Esophagus muscularis mucosa (tissue), 4 donors: Measurements from ENCODE around the gene DIP2C. TPM values are rescaled to one million over a fixed set of nuclear protein-coding genes. Genes with fewer than 3 reads are reported as not detected.

Experiments used
- DNase-seq: peaks from one replicate; pipeline ENCODE4 v3.0.0-alpha.2; 2017; ENCODE audit errors: extremely low spot score
- H3K27ac ChIP-seq, 4 donors: fragments of 200-600 bp; sonication (generic); replicated peaks in 1 of 4; 1 replicate in 3 of 4; 2 replicates in 1 of 4; pipeline ENCODE4 v1.5.1; 2016 to 2019; ENCODE audit warnings: mild to moderate bottlenecking in 1 of 4
- H3K27me3 ChIP-seq, 4 donors: fragments of 200-600 bp; sonication (generic); one replicate each; pipeline versions ENCODE4 v1.5.1 to v1.6.0; 2016 to 2019
- H3K36me3 ChIP-seq, 4 donors: fragments of 200-600 bp; sonication (generic); one replicate each; pipeline ENCODE4 v1.5.1; 2016 to 2019
- H3K4me1 ChIP-seq, 4 donors: fragments of 200-600 bp; sonication (generic); one replicate each; pipeline ENCODE4 v1.5.1; 2016 to 2019
- H3K4me3 ChIP-seq, 4 donors: fragments of 200-600 bp; sonication (generic); 1 replicate in 2 of 4; 2 replicates in 2 of 4; pipeline ENCODE4 v1.5.1; 2016 to 2019; ENCODE audit warnings: mild to moderate bottlenecking in 4 of 4, moderate library complexity in 1 of 4
- H3K9me3 ChIP-seq, 4 donors: fragments of 200-600 bp; sonication (generic); 1 replicate in 3 of 4; 2 replicates in 1 of 4; pipeline ENCODE4 v1.5.1; 2016 to 2019
- EP300 ChIP-seq: sonication (generic); formaldehyde crosslinking; IDR thresholded peaks from one replicate; pipeline ENCODE4 v1.6.1; 2017; ENCODE audit warnings: antibody characterized with exemption
- POLR2A ChIP-seq: fragments of 450-650 bp; IDR thresholded peaks from one replicate; pipeline ENCODE4 v1.6.1; 2017; ENCODE audit warnings: antibody characterized with exemption, moderate library complexity, mild to moderate bottlenecking, low read depth
- POLR2AphosphoS5 ChIP-seq, 2 donors: sonication (generic); formaldehyde crosslinking; IDR thresholded peaks; one replicate each; pipeline ENCODE4 v1.6.1; 2017; ENCODE audit warnings: antibody characterized with exemption in 2 of 2
- WGBS: methylation state at CpG from one replicate; pipeline ENCODE4 v1.1.5; 2018; 5-methylcytosine and 5-hydroxymethylcytosine counted together
- intact Hi-C: fragments of 100-400 bp; cut with DNase I; formaldehyde crosslinking; loops from one replicate; pipeline ENCODE4 v1.15.1; 2023
- total RNA-seq, 4 donors: library from RNA; depleted of rRNA; stranded (reverse); fragments of >200 nt; gene quantifications; one replicate each; pipeline versions ENCODE4 v1.1.0 to v1.2.1, GENCODE V29; 2016
- TF ChIP-seq, protein P1 (sequence below), 3 experiments: fragments of 200-600 bp in 2 of 3; fragments of 450-650 bp in 1 of 3; sonication (generic) in 2 of 3; IDR thresholded peaks; one replicate each; pipeline ENCODE4 v1.5.1; 2017 to 2019; ENCODE audit warnings: antibody characterized with exemption in 3 of 3, mild to moderate bottlenecking in 2 of 3, moderate library complexity in 1 of 3

Gene DIP2C
- total RNA-seq, 4 donors from 2014 or later, result 38.6 to 66.4 (median 55.7) TPM

- no peaks in the 10 kb centered on the region for H3K9me3 ChIP-seq
- H3K36me3 ChIP-seq, result no peaks in the 10 kb centered on the region
- WGBS, result 79% methylated on average over 7 of the region's 7 CpGs
- H3K27me3 ChIP-seq, result no peaks in the 10 kb centered on the region
- H3K27ac ChIP-seq, result no peak overlapping the region
- peaks cover 23 to 68% (median 51%) of the 10 kb centered on the region in 4 donors for H3K4me1 ChIP-seq
- no peak overlapping the region for H3K4me3 ChIP-seq
- no peak for DNase-seq
- intact Hi-C loops, result no loop called here
- TF ChIP-seq POLR2AphosphoS5 (IDR thresholded peaks at IDR 0.05) (no peak), POLR2A (no peak), EP300 (no peak)
- TF ChIP-seq, protein P1, sequence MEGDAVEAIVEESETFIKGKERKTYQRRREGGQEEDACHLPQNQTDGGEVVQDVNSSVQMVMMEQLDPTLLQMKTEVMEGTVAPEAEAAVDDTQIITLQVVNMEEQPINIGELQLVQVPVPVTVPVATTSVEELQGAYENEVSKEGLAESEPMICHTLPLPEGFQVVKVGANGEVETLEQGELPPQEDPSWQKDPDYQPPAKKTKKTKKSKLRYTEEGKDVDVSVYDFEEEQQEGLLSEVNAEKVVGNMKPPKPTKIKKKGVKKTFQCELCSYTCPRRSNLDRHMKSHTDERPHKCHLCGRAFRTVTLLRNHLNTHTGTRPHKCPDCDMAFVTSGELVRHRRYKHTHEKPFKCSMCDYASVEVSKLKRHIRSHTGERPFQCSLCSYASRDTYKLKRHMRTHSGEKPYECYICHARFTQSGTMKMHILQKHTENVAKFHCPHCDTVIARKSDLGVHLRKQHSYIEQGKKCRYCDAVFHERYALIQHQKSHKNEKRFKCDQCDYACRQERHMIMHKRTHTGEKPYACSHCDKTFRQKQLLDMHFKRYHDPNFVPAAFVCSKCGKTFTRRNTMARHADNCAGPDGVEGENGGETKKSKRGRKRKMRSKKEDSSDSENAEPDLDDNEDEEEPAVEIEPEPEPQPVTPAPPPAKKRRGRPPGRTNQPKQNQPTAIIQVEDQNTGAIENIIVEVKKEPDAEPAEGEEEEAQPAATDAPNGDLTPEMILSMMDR (IDR thresholded peaks at IDR 0.05), result no peak
Measured at GRCh38 chr10:546451-546850, 143.0 kb downstream of the DIP2C start.

GRCh38 chr10:543862-544822, 145.3 kb downstream of the DIP2C start:
- TF ChIP-seq, protein P1 (IDR thresholded peaks at IDR 0.05), result no peak
- TF ChIP-seq POLR2AphosphoS5 (IDR thresholded peaks at IDR 0.05) (no peak), EP300 (no peak), POLR2A (no peak)
- no peaks in the 10 kb centered on the region for H3K36me3 ChIP-seq
- intact Hi-C loops, result no loop called here
- no peak overlapping the region for H3K4me3 ChIP-seq
- 87% methylated on average over 21 of the region's 21 CpGs for WGBS
- H3K4me1 ChIP-seq, result peaks cover 19 to 49% (median 37%) of the 10 kb centered on the region in 4 donors
- H3K27ac ChIP-seq, result no peak overlapping the region
- DNase-seq, result no peak
- no peaks in the 10 kb centered on the region for H3K27me3 ChIP-seq
- H3K9me3 ChIP-seq, result no peaks in the 10 kb centered on the region

DNA sequence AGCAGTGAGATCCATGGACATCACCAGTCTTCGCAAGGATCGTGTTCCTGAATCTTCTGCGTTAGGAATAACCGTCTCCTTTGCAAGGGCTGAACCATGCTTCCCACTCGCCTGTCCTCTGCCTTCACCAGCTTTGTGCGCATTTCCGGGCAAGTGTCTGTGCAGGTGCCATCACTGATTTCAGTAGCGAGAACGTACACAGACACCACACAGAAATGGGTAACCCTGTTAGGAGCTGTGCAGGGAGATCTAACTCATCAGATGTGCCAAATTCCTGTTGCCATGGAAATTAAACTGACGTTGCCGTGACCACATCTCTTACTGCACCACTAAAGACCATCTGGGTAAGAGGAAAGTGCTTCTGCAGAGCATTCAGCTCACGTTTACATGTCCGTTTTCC, 146.3 kb downstream of the DIP2C start:
- Histone ChIP-seq H3K4me1 (peaks cover 19 to 42% (median 32%) of the 10 kb centered on the region in 4 donors), H3K4me3 (no peak overlapping the region), H3K9me3 (no peaks in the 10 kb centered on the region), H3K36me3 (no peaks in the 10 kb centered on the region), H3K27ac (no peak overlapping the region), H3K27me3 (no peaks in the 10 kb centered on the region)
- WGBS, result 92% methylated on average over 13 of the region's 13 CpGs
- DNase-seq, result no peak
- TF ChIP-seq POLR2A (no peak), EP300 (no peak), POLR2AphosphoS5 (IDR thresholded peaks at IDR 0.05) (no peak)
- TF ChIP-seq, protein P1 (IDR thresholded peaks at IDR 0.05), result no peak
- intact Hi-C loops, result no loop called here

- 70% methylated on average over 13 of the region's 16 CpGs for WGBS
- peaks cover 12 to 35% (median 29%) of the 10 kb centered on the region in 4 donors for H3K4me1 ChIP-seq
- no peak overlapping the region for H3K27ac ChIP-seq
- no peaks in the 10 kb centered on the region for H3K9me3 ChIP-seq
- H3K27me3 ChIP-seq, result no peaks in the 10 kb centered on the region
- no peak for DNase-seq
- no peak overlapping the region for H3K4me3 ChIP-seq
- TF ChIP-seq, protein P1 (IDR thresholded peaks at IDR 0.05), result no peak
- TF ChIP-seq POLR2A (no peak), EP300 (no peak), POLR2AphosphoS5 (IDR thresholded peaks at IDR 0.05) (no peak)
- intact Hi-C loops, result no loop called here
- H3K36me3 ChIP-seq, result no peaks in the 10 kb centered on the region
Measured at GRCh38 chr10:541750-542371, 147.6 kb downstream of the DIP2C start.
